Cerebellar cortex (tissue), 1 donor: ENCODE results near the gene PRMT1.
"Not testable (repeated sequence)": the region's sequence is repeated elsewhere in the genome, so short reads cannot be mapped to it uniquely, and the experiment has no call there.

Experiments used
- DNase-seq: peaks from one replicate; pipeline ENCODE4 v3.0.0-alpha.2; 2015; ENCODE audit warnings: low spot score

Gene PRMT1

GRCh38 chr19:49677231-49677900 lies at the start of gene PRMT1:
Gene PRMT1, plus strand, starts transcription at chr19:49677271. Its CDS starts 10 bp downstream, at chr19:49677281.
- DNase-seq: no peak

DNA sequence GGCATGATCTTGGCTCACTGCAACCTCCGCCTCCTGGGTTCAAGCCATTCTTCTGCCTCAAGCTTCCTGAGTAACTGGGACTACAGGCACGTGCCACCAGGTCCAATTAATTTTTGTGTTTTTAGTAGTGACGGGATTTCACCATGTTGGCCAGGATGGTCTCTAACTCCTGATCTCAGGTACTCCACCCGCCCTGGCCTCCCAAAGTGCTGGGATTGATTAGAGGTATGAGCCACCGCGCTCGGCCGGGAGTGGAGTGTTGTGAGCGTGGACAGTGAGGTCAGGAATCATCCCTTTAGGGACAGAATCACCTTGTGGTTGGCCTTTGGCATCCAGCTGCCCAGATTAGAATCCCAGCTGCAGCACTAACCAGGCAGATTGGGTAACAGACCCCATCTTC lies 47.4 kb upstream of the PRMT1 start:
- no peak for DNase-seq

- DNase-seq: peak; percentile 24
Measured at GRCh38 chr19:49631014-49631588, 46.0 kb upstream of the PRMT1 start.

- DNase-seq: no peak
Measured at GRCh38 chr19:49631610-49632192, 45.4 kb upstream of the PRMT1 start.

- no peak for DNase-seq
Measured at GRCh38 chr19:49632576-49632975, 44.5 kb upstream of the PRMT1 start.

- not testable (repeated sequence) for DNase-seq
Measured at GRCh38 chr19:49633273-49633672, 43.8 kb upstream of the PRMT1 start.

DNA sequence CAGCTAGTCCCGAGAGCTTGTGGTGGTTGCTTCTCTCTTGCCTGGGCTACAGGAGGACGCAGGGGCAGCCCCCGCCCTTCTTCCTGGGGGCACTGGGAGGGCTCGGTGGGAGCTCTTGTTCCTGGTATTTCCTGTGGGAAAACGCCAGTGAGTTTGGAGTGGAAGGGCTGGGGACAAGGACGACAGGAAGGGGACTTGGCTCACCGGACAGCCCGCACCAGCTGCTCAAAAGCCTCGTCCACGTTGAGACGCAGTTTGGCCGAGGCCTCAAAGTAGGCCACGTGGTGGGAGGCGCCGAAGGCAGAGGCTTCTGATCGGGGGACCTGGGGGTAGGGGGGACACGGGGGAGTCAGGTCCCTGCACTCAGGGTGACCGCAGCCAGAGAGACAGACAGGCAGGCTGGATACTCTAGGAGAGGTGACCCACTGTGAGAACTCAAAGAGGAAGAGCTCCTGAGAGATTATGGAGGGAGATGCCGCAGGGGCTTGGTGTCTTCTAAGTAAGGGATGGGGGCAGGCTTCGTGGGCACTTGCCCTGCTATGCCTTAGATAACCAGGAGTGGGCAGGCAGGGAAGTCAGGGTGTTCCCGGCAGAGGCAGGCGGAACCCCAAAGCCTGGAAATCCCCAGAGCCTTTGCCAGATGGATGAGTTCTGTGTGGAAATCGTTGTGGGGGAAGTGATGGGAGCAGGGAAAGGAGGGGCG lies 41.4 kb upstream of the PRMT1 start:
- DNase-seq: no peak

GRCh38 chr19:49636233-49636932 lies 40.7 kb upstream of the PRMT1 start:
- DNase-seq: no peak

- peak; percentile 54 for DNase-seq
Measured at GRCh38 chr19:49637821-49638738, 39.0 kb upstream of the PRMT1 start.

- DNase-seq: peak; percentile 27
Measured at GRCh38 chr19:49639401-49640112, 37.5 kb upstream of the PRMT1 start.

DNA sequence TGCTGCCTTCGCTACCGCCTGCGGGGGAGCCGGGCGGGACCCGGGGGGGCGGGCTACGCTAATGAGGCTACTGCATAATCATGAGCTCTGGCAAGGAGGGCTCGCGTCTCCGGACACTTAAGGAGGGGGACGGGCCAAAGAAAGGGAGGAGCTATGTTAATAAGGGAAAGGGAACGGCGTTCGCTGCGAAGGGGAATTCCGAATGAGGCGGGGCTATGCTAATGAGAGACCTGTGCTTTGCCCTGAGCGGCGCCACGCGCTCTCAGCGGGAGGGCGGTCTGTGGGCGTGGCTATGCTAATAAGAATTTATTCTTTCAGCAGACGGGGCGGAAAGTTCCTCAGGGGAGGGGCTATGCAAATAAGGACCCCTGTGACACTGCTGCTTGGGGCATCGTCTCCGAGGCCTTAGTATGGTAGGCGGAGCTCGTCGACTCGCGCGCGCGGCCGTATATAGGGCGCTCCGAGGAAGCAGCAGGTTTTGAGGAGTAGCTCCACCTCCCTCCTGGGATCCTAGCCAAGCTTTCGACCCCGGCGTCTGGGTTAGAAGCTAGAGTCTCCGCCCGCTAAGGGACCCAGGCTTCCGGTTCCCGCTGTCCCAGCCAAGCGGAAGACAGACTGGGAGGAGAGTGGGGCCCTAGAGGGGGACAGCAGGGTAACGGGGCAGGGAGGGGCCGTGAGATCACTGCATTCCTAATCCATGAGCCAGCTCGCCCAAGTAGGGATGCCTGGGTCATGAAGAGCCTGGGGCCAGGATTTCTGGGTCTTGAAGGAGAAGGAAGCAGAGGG lies 36.8 kb upstream of the PRMT1 start, which contains the start of gene RRAS:
RRAS (minus strand) TSS at position 31 of the 786 bp plus-strand sequence. CDS start 45 bp downstream, outside the sequence.
- peak; percentile 99 for DNase-seq

DNA sequence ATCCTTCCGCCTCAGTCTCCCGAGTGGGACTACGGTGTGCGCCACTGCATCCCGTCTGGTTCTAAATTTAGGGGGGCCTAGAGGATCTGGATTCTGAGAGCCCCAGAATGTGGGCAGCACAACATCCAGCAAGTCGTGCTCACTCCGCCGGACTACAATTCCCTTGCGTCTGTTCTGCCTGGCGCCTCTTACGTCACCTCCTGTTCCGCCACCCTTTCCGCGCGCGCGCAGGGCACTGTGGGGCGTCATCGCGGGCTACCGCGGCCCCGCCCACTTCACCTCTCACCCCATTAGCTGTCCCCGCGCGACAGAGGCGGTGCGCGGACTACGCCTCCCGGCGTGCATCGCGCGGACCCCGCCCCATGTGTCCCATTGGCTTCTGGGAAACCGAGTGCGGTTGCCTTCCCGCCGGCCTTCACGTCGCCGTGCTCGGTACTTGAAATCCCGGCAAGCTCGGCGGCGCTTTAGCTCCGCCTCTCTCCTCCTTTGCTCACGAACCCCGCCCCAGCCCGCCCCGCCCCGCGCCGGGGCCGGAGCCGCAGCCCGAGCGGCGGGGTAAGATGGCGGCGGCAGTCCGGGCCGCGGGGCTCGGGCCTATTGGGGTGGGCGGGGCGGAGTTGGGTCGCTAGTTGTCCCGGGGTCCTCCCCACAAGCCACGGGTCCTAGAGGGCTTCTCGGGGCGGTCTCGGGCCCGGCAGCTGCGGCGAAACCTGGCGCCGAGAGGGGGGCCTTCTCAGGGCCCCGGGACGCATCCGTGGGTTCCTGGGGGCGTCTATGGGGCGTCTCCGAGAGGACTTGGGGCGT lies 35.2 kb upstream of the PRMT1 start, which contains the start of gene SCAF1:
SCAF1 (plus strand) TSS at position 522 of the 804 bp plus-strand sequence. CDS start 2,818 bp downstream, outside the sequence.
- DNase-seq: peak; percentile 99

GRCh38 chr19:49642492-49643035 lies 34.5 kb upstream of the PRMT1 start:
- DNase-seq: no peak

GRCh38 chr19:49643466-49643865 lies 33.6 kb upstream of the PRMT1 start:
- no peak for DNase-seq

- DNase-seq: no peak
Measured at GRCh38 chr19:49645592-49645991, 31.5 kb upstream of the PRMT1 start.

GRCh38 chr19:49645995-49646394 lies 31.1 kb upstream of the PRMT1 start:
- DNase-seq: no peak

- no peak for DNase-seq
Measured at GRCh38 chr19:49646586-49646985, 30.5 kb upstream of the PRMT1 start.
